Medulla oblongata (tissue), 1 donor: ENCODE data around the gene NUBPL.
"Not testable (repeated sequence)": the region's sequence is repeated elsewhere in the genome, so short reads cannot be mapped to it uniquely, and the experiment has no call there.

ENCODE experiments used
- DNase-seq: peaks from one replicate; pipeline ENCODE4 v3.0.0-alpha.2; 2015; ENCODE audit errors: extremely low spot score

NUBPL gene

GRCh38 chr14:31811693-31812628 is 250.8 kb downstream of the NUBPL start:
- not testable (repeated sequence) for DNase-seq

GRCh38 chr14:31813724-31814490 is 252.7 kb downstream of the NUBPL start:
- not testable (repeated sequence) for DNase-seq

- DNase-seq, result no peak
Measured at GRCh38 chr14:31819281-31819680, 258.1 kb downstream of the NUBPL start.

GRCh38 chr14:31825459-31825858 is 264.3 kb downstream of the NUBPL start:
- no peak for DNase-seq

GRCh38 chr14:31827325-31827724 is 266.1 kb downstream of the NUBPL start:
- DNase-seq, result no peak

GRCh38 chr14:31828946-31829868 is 268.0 kb downstream of the NUBPL start:
- no peak for DNase-seq

GRCh38 chr14:31834616-31835015 is 273.4 kb downstream of the NUBPL start:
- no peak for DNase-seq

GRCh38 chr14:31835049-31835448 is 273.8 kb downstream of the NUBPL start:
- no peak for DNase-seq

GRCh38 chr14:31837031-31837430 is 275.8 kb downstream of the NUBPL start:
- DNase-seq, result no peak

- peak; percentile 14 for DNase-seq
Measured at GRCh38 chr14:31842899-31843298, 281.7 kb downstream of the NUBPL start.

- DNase-seq, result no peak
Measured at GRCh38 chr14:31843361-31844091, 282.3 kb downstream of the NUBPL start.

GRCh38 chr14:31854508-31855075 is 293.4 kb downstream of the NUBPL start:
- no peak for DNase-seq

- no peak for DNase-seq
Measured at GRCh38 chr14:31855262-31855661, 294.1 kb downstream of the NUBPL start.

GRCh38 chr14:31856003-31856402 is 294.8 kb downstream of the NUBPL start:
- not testable (repeated sequence) for DNase-seq

- DNase-seq, result no peak
Measured at GRCh38 chr14:31858868-31859267, 297.7 kb downstream of the NUBPL start.

- DNase-seq, result no peak
Measured at GRCh38 chr14:31864937-31865855, 304.0 kb downstream of the NUBPL start.

- no peak for DNase-seq
Measured at GRCh38 chr14:31867570-31867969, 306.4 kb downstream of the NUBPL start.

GRCh38 chr14:31868096-31868495 is 306.9 kb downstream of the NUBPL start:
- DNase-seq, result not testable (repeated sequence)

GRCh38 chr14:31876741-31877140 is 315.5 kb downstream of the NUBPL start:
- DNase-seq, result no peak
